ENCODE measurements around the gene IL20. TPM values are rescaled to one million over a fixed set of nuclear protein-coding genes. Genes with fewer than 3 reads are reported as not detected.

IL20 gene
- total and polyA plus RNA-seq, 2 of the 8 experiments (the other 6 are each of a cell fraction or from before 2014, with no cell fraction given) = not detected

- TF ChIP-seq USF2 (IDR thresholded peaks at IDR 0.05; ENCODE audit: low read length) = no peak
- no peak for TF ChIP-seq EP300 (IDR thresholded peaks at IDR 0.05; ENCODE audit: borderline replicate concordance in 1 of 2, low read depth in 2 of 2, low read length in 2 of 2)
- peak in 1 of 3 experiments; percentile 30; a peak in 1 of 4 replicates for TF ChIP-seq CTCF (IDR thresholded peaks at IDR 0.05; ENCODE audit: control extremely low read depth in 1 of 3, insufficient read depth in 1 of 3, low read depth in 1 of 3, low read length in 3 of 3)
These were observed 13.0 kb downstream of the IL20 start (continued) for GRCh38 chr1:206878456-206878855.

All from H1 (cell line).